Panc1 (cell line): ENCODE results near the gene RPL18.

Source experiments
- CTCF ChIP-seq: fragments of 450-650 bp; IDR thresholded peaks from 2 replicates; pipeline ENCODE4 v1.5.1; 2017; ENCODE audit warnings: mild to moderate bottlenecking
- POLR2AphosphoS5 ChIP-seq: IDR thresholded peaks from 2 replicates; pipeline ENCODE4 v1.6.1; 2012; ENCODE audit warnings: mild to moderate bottlenecking, low read depth, low read length, moderate library complexity
- REST ChIP-seq, 2 experiments: IDR thresholded peaks; 2 replicates each; pipeline ENCODE4 v1.6.1; 2011 to 2012; ENCODE audit warnings: low read depth in 2 of 2, control low read depth in 1 of 2, low read length in 1 of 2, mild to moderate bottlenecking in 1 of 2, moderate library complexity in 1 of 2; ENCODE audit not compliant: insufficient read depth in 1 of 2
- SIN3A ChIP-seq: IDR thresholded peaks from 2 replicates; pipeline ENCODE4 v1.6.1; 2012; ENCODE audit warnings: low read depth, mild to moderate bottlenecking, low read length, moderate library complexity, borderline replicate concordance; ENCODE audit not compliant: insufficient read depth
- TCF7L2 ChIP-seq: IDR thresholded peaks from 2 replicates; pipeline ENCODE4 v1.6.1; 2011; ENCODE audit warnings: mild to moderate bottlenecking, low read depth, low read length, inconsistent platforms

GRCh38 chr19:48634036-48634342 lies 15.0 kb upstream of the RPL18 start:
- TF ChIP-seq CTCF (no peak), REST (IDR thresholded peaks at IDR 0.05; ENCODE audit: insufficient read depth in 1 of 2, low read depth in 2 of 2, low read length in 1 of 2) (no peak), POLR2AphosphoS5 (no peak), TCF7L2 (no peak), SIN3A (no peak)
